Sigmoid colon (tissue), 4 donors: ENCODE results near the gene MYH7.

Experiments used
- EP300 ChIP-seq, 4 donors: sonication (generic); formaldehyde crosslinking; IDR thresholded peaks; one replicate each; pipeline ENCODE4 v1.6.1; 2017; ENCODE audit warnings: antibody characterized with exemption in 4 of 4
- POLR2A ChIP-seq, 2 donors: fragments of 450-650 bp; IDR thresholded peaks; one replicate each; pipeline ENCODE4 v1.6.1; 2016; ENCODE audit warnings: antibody characterized with exemption in 2 of 2, mild to moderate bottlenecking in 2 of 2, moderate library complexity in 2 of 2

GRCh38 chr14:23446291-23446851 lies 10.9 kb upstream of the MYH7 start:
- TF ChIP-seq POLR2A (IDR thresholded peaks at IDR 0.05) (no peak), EP300 (IDR thresholded peaks at IDR 0.05) (no peak)
